Limb (tissue), 2 donors: ENCODE data around the gene HBA1.
A peak's percentile ranks its signal among the peaks of the same experiment; 100 is the strongest.
"Not testable (repeated sequence)": the region's sequence is repeated elsewhere in the genome, so short reads cannot be mapped to it uniquely, and the experiment has no call there.

Source experiments
- DNase-seq, 2 donors: peaks; one replicate each; pipeline ENCODE4 v3.0.0-alpha.2; 2016; ENCODE audit errors: extremely low spot score in 2 of 2

The HBA1 gene

DNA sequence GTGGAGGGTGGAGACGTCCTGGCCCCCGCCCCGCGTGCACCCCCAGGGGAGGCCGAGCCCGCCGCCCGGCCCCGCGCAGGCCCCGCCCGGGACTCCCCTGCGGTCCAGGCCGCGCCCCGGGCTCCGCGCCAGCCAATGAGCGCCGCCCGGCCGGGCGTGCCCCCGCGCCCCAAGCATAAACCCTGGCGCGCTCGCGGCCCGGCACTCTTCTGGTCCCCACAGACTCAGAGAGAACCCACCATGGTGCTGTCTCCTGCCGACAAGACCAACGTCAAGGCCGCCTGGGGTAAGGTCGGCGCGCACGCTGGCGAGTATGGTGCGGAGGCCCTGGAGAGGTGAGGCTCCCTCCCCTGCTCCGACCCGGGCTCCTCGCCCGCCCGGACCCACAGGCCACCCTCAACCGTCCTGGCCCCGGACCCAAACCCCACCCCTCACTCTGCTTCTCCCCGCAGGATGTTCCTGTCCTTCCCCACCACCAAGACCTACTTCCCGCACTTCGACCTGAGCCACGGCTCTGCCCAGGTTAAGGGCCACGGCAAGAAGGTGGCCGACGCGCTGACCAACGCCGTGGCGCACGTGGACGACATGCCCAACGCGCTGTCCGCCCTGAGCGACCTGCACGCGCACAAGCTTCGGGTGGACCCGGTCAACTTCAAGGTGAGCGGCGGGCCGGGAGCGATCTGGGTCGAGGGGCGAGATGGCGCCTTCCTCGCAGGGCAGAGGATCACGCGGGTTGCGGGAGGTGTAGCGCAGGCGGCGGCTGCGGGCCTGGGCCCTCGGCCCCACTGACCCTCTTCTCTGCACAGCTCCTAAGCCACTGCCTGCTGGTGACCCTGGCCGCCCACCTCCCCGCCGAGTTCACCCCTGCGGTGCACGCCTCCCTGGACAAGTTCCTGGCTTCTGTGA, at the start of gene HBA1:
TSS of gene HBA1 (plus strand) at position 204 of the 906 bp plus-strand sequence. CDS start at position 241, 37 bp downstream.
- DNase-seq = not testable (repeated sequence)

DNA sequence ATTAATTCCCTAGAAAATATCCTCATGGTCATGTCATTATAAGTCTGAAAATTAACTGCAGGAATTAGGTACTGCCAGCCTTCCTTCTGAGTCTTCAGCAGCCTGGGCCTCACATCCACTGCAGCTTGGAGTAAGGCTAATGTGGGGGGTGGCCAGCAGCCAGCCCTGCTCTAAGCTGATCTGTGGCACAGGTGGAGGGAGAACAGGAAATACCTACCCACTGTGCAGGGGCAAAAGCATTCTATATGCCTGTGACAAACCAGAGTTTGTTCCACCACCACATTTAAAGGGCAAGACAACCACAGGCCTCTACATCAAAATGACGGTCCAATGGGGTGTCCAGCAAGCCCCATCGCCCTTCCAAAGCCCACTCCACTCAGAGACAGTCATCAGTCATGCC, 47.4 kb upstream of the HBA1 start:
- no peak for DNase-seq

DNA sequence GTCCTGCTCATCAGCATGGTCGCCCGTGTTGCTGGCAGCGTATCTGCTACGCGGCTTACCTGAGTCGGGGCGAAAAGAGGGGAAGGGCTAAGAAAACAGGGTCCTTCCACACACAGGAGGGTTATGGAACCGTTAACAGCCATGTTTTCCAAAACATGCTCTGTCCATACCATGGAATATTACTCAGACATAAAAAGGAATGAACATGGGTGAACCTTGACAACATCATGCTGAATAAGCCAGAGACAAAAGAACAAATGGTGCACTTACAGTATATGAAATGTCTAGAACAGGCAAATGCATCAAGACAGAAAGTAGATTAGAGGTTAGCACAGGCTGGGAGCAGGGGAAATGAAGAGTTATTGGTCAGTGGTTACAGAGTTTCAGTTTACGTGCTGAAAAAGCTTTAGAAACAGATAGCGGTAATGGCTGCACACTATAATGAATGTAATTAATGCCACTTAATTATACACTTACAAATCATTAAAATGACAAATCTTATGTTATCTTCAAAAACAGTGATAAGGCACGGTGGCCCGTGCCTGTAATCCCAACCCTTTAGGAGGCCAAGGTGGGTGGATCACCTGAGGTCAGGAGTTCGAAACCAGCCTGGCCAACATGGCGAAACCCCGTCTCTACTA, 45.8 kb upstream of the HBA1 start:
- no peak for DNase-seq

DNA sequence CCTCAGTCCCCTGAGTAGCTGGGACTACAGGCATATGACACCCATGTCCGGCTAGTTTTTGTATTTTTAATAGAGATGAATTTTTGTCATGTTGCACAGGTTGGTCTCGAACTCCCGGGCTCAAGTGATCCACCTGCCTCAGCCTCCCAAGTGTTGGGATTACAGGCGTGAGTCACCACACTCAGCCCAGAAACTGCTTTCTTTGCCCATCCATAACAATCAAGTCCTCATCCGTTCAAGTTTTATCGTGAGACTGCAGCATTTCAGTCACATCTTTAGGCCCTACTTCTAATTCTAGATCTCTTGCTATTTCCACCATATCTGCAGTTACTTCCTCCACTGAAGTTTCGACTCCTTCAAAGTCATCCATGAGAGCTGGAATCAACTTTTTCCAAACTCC, 44.4 kb upstream of the HBA1 start:
- no peak for DNase-seq

DNA sequence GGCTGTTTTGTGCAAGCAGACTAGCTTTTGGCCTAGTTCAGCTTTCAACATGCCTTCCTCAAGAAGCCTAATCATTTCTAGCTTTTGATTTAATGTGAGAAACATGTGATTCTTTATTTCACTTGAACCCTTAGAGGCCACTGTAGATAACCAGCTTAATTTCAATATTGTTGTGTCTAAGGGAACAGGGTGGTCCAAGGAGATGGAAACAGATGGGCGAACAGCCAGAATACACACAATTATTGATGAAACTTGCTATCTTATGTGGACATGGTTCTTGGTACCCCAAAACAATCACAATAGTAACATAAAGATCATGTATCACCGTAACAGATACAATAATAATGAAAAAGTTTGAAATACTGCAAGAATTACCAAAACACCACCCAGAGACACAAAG, 42.8 kb upstream of the HBA1 start:
- no peak for DNase-seq

DNA sequence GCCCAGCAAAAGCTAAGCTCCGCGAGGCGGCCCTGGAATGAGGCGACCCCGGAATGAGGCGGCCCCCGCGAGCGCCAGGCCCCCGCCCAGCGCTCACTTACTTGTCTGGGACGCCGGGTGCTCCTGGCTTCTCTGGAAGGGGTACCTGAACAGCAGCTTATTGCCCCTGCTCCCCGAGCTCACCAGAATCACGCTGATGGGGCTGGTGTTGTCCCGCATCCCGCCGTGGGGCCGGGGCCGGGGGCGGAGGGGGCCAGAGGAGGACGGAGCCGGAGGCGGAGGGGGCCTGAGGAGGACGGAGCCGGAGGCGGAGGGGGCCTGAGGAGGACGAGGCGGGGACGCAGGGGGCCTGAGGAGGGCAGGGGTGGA, 38.4 kb upstream of the HBA1 start:
- peak; percentile 9 to 71 for DNase-seq

DNA sequence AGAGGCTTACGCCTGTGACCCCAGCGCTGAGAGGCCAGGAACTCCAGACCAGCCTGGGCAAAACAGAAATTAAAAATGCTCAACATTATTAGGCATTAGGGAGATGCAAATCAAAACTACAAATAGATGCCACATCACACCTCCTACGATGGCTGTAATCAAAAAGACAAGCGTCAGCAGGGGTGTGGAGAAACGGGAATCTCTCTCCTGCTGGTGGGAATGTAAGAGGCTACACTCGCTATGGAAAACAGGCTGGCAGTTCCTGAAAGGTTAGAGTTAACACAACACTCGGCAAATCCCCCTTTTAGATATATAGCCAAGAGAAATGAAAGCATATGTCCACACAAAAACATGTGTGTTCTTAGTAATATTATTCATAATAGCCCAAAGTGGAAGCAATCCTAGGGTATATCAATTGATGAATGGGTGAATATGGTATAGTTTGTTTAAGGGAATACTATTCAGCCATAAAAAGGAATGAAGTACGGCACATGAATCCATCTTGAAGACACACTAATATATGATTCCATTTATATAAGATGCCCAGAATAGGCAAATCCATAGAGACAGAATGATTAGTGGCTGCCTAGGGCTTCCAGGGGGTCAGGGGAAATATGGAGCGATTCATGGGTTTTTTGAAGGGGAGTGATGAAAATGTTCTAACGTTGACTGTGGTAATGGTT, 36.2 kb upstream of the HBA1 start:
- no peak for DNase-seq

DNA sequence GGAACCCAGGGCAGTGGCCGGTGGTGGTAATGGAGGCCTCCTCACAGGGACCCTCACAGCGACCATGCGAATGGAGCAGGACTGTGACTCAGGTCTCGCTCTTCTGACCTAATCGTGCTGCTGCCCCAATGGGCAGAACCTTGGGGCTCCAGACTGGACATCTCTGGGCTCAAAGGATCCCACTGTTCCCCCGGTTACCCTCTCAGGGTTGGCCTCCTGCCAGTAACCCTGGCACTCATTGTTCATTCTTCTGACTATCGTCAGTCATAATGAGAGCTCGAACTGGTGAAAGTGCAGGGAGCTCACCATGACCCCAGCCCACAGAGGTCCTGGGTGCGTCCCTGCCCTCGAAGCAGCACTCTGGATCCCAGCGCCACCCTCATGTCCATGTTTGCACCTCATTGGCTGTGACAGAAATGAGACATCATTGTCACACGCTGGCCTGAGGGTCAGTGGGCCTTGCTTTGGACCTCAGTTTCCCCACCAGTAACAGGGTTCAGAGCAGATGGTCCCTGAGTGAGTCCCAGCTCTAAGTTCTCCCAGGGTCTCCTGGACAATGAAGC, 34.0 kb upstream of the HBA1 start:
- DNase-seq = no peak

DNA sequence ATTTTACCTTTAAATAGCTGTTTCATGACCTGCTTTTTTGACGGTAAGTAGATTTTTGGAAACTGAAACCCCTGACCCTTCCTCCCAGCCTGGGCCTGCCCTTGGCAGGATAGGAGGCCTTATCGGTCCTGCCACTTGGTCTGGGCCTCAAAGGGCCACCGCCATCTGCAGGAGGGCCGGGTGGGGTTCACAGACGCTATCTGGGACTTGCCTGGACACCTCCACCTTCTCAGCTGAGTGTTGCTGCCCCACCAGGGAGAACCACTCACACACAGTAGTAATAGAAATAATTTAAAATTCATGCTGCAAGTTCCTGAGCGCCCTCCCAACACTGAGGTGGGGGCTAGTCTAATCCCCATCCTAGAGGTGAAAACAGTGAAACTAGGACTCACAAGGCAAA, 33.4 kb upstream of the HBA1 start:
- no peak for DNase-seq

DNA sequence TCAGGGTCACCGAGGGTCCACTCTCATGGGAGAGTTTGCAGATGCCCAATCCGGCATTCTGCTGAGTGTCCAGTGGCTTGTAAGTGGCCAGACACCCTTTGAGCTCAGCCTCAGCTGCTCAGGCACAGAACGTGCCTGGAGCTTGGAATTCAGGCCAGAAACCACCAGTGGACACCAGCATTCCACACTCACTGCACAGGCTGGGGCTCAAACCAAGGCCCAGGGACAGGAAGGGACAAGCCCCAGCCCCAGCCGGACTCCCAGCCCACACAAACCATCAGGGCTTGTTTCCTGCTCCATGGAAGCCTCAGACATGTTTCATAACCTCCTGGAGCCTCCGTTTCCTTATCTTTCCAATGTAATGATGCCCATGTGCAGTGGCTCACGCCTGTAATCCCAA, 33.0 kb upstream of the HBA1 start:
- no peak for DNase-seq

DNA sequence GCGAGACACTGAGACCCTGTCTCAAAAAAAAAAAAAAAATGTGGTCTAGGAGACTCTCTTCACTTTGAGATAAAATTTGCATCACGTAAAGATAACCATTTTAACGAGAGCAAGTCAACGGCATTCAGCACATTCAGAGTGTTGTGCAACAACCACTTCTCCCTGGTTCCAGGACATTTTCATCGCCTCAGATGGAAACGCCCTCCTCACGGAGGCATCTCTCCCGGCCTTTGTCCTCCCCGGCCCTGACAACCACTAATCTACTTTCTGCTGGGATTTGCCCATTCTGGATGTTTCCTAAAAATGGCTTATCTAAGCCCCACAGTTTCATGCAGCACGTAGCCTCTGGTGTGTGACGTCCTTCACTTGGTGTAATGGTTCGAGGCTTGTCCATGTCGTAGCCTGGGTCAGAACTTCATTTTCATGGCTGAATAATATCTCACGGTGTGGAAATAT, 31.7 kb upstream of the HBA1 start:
- DNase-seq = no peak

DNA sequence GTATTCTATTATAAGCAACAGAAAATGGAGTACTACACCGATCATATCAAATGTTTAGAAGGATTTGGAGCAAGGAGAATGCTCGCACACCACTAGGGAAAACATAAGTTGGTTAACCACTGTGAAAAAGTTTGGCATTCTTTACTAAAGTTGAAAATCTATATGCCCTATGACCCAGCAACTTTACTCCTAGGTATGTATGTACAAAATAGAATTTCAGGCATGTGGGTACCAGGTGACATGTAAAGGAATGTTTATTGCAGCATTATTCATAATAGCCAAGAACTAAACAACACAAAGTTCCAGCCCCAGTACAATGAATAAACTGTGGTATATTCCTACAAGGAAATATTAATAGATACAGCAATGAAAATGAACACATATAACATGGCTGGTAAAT, 29.8 kb upstream of the HBA1 start:
- no peak for DNase-seq

DNA sequence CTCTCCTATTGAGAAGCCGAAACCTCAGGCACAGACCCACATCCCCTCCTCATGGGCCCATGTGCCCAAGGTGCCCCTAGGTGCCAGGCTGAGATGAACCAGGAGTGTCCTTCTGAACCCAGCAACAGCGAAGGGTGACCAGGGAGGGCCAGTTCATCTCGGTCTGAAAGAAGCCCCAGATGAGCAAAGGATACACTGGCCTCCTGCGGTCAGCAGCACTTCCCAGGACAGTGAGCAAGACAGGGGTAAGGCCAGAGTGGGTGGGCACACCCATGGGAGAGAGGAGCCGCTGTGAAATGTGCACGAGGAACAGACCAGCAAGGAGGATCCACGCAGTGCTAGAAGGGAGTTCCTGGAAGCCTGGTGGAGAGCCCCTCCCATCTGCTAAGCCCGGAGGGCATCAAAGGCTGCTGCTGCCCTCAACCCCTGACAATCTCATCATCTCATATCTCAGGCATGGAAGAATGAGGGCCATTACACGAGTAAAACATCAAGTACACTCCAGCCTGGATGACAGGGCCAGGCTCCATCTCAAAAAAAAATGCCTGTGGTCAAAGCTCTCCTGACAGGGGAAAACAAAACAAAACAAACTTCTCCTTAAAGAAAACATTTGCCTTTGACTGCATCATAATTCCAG, 27.3 kb upstream of the HBA1 start:
- DNase-seq = no peak

DNA sequence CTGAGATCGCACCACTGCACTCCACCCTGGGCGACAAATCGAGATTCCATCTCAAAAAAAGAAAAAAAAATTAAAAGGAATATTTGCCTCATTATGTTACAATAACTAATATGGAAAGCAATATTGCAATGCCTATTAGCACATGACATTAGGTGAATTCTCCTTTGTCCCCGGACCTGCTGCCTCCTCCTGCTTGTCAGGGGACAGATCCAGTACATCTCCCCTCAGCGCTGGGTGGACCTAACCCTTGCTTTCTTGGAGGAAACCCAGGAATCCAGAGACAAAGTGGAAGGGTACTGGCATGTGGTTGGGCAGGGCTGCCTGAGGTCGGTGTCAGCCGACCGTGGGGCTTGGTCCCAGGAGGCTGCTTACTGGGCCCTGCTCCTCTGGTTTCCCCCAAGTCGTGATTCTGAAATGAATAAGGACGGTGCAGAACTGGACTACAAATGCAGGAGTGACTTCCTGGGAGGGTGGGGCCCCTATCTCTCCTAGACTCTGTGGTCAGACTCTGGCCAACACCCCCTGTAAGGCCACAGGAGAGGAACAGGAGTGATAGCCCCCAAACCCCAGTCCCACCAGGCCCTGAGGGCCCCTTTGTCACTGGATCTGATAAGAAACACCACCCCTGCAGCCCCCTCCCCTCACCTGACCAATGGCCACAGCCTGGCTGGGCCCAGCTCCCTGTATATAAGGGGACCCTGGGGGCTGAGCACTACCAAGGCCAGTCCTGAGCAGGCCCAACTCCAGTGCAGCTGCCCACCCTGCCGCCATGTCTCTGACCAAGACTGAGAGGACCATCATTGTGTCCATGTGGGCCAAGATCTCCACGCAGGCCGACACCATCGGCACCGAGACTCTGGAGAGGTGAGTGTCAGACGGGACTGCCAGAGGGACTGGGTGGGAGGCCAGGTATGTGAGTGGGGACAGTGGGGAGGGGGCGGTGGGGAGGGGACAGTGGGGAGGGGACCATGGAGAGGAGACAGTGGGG, 24.0 kb upstream of the HBA1 start, which contains the start of gene HBZ:
TSS of gene HBZ (plus strand) at position 504 of the 988 bp plus-strand sequence. CDS start at position 770, 266 bp downstream.
- no peak for DNase-seq

DNA sequence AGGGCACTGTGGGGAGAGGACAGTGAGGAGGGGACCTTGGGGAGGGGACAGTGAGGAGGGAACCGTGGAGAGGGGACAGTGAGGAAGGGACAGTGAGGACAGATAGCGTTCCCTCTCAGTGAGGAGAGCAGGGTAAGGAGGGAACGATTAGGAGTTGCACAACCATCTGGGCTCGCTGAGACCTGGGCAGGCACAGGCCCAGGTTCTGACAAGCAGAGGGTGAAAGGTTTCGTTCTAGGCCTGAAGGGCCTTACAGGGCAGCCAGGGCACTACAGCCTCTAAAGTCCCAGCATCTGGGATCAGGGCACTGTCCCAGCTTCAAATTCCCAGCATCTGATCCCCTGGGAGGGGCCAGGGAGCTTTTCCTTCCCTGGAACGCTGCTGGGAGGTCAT, 23.4 kb upstream of the HBA1 start:
- not testable (repeated sequence) for DNase-seq

DNA sequence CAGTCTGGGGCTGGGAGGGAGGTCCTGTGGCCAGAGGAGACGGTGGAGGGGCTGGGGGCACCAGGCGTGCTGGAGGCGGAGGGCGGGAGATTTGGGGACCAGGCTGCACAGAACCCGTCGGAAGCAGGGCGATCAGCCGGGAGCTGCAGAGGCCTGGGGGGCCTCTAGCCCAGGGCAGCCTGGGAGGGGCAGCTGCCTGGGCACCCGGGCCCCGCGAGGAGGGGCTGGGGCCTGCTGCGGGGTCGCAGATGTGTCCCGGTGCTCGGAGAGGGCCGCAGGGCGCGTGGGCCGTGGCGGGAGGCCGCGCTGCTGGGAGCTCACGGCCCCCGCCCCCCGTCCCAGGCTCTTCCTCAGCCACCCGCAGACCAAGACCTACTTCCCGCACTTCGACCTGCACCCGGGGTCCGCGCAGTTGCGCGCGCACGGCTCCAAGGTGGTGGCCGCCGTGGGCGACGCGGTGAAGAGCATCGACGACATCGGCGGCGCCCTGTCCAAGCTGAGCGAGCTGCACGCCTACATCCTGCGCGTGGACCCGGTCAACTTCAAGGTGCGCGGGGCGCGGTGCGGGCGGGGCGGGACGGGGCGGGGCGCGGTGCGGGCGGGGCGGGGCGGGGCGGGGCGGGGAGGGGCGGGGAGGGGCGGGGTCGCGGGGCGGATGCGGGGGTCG, 22.8 kb upstream of the HBA1 start:
- DNase-seq = not testable (repeated sequence)

DNA sequence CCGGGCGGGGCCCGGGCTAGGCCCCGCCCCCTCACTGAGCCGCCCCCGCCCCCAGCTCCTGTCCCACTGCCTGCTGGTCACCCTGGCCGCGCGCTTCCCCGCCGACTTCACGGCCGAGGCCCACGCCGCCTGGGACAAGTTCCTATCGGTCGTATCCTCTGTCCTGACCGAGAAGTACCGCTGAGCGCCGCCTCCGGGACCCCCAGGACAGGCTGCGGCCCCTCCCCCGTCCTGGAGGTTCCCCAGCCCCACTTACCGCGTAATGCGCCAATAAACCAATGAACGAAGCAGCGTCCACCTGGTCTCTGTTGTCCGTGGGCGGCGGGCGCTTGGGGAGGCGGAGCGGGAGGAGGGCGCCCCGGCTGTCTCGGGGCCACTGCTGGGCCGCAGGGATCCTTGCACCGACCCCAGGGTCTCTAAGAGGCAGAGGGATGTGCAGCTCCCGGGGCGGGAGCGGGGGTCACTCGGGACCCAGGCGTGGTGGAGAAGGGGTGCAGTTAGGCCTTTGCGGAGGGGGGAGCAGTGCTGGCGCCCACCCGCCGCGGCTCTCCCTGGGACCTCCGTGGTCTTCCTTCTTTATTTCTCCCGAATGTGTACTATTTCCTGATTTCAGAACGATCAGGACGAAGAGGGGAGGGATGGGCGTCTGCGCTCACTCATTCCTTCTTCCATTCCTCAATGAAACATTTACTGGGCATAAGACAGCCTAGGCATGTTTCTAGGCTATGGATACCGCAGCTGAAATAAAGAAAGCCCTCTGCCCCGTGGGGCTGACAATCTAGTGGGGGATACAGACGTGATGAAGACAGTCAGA, 22.1 kb upstream of the HBA1 start:
- DNase-seq = peak; percentile 22 to 35

DNA sequence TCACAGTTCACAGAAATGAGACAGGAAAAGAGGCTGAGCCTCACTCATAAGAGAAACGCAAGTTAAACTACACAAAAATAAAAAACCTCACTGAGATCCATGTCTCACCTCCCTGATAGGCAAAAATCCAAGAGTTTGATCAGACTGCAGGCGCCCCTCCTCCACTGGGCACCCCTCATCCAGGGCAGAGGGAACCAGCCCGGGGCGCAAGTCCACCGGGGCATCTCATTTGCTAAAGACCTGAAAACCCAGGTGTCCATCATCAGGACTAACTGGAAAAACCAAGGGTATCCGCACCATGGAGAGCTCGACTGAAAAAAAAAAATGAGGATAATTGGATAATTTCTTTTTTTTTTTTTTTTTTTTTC, 21.5 kb upstream of the HBA1 start:
- DNase-seq = no peak
